Posterior vena cava (tissue), 2 donors: ENCODE results near the gene PTPRCAP. TPM values are rescaled to one million over a fixed set of nuclear protein-coding genes. Genes with fewer than 3 reads are reported as not detected.

Source experiments
- DNase-seq: peaks from one replicate; pipeline ENCODE4 v3.0.0-alpha.2; 2020; ENCODE audit warnings: low spot score
- intact Hi-C, 2 donors: fragments of 100-400 bp; cut with DNase I; formaldehyde crosslinking; loops; one replicate each; pipeline versions ENCODE4 v1.14.1 to v1.14.2; 2022 to 2023
- total RNA-seq, 2 donors: library from RNA; stranded (reverse); fragmentation: NEBNext Ultra II Directional; extraction: Animal tissue kit (Norgen Biotek cat#: 25700); gene quantifications; one replicate each; pipeline ENCODE4 v1.2.1, GENCODE V29; 2021
- donor health status: DM: yes; HTN: yes; CAD: no.
- donor health status: DM: yes; HTN: yes; CAD: no.

PTPRCAP gene
- total RNA-seq, 2 donors from 2014 or later, result 2.5 TPM

DNA sequence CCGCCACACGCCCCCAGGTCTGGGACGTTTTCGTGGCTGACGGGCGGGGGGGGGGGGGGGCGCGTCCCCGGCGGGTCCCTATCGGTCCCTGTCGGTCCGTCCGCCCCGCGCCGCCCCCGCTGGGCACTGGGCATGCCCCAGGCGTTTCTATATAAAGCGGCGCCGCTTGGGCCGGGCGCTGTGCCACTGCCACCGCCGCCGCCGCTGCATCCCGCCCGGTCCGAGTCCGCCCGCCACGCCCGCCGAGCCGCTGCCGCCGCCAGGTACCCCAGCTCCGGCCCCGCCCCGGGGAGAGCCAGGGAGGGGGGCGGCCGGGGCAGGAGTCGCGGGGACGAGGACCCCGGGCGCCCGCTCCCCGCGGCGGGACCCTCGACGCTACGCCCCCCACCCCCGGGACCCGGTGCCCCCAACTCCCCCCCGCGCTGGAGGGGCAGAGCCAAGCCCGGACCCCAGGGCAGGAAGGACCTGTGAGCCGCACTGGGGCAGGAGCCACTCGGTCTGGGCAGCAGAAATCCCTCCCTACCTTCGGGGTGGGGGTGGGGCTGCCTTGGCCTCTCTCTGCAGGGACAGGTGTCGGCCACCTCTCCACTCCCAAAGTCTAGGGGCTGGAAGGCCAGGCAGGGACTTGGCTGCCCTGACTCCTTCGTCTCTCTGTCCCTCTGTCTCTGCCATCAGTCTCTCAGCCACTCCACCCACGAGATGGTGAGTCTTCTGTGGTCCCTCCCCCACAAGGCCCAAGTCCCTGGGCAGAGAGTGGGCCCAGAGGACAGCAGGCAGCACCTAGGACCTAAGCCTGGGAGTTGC is 21.8 kb downstream of the PTPRCAP start, which contains the start of gene CARNS1:
Gene CARNS1, plus strand, starts transcription at position 178 of the 804 bp plus-strand sequence. Its CDS starts 522 bp downstream, at position 700.
- DNase-seq, result no peak
- intact Hi-C loops, result no loop called here

DNA sequence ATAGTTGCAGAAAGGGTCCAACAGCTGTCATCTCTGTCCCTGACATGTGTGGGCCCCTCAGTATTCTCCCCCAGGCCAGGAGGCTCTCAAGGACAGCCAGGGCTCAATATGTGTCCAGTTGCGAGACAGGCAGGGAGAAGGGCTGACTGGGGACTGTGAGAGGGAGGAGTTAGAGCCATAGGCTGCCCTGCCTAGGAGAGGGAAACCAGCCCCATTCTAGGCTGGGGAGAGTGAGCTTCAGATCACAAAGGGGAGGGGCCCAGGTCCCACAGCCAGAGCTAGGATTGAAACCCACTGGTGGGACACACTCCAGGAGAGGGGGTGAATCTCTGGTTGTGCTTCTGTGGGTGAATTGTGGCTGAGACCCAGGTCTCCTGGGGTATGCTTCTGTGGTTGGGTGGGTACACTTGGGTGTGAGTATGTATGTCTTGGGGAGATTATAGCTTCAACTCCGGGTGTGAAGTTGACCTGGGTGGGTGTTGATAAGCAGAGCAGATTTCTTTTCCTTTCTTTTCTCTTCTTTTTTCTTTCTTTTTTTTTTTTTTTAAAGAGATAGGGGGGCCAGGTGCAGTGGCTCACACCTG is 24.1 kb downstream of the PTPRCAP start:
- DNase-seq, result no peak
- intact Hi-C loops, result no loop called here

DNA sequence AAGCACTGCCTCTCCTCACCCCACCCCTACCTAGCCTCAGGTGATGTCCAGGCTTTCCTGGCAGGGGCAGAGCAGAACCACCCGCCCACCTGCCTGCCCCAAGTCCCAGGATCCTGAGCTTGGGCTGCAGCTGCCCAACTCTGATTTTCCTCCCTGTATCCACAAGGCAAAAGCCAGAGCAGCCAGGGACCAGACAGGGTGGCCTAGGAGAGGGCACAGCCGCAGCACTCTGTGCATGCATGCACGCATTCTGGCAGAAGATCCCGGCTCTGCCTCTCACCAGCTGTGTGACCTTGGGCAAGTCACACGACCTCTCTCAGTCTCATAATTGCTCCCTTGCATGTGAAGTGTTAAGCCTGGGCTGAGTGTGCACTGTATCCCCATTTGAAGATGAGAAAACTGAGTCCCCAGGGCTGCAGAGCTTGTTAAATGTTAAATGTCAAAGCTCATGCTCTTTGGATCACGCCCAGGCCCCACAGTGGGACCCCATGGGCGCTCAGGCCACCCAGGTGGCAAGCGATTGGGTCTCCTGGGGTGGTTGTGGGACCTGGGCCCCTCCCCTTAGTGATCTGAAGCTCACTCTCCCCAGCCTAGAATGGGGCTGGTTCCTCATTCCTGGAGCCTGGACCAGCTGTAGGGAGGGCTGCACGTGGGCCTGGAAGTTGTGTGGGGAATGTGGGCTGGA is 24.8 kb downstream of the PTPRCAP start:
- DNase-seq, result no peak

DNA sequence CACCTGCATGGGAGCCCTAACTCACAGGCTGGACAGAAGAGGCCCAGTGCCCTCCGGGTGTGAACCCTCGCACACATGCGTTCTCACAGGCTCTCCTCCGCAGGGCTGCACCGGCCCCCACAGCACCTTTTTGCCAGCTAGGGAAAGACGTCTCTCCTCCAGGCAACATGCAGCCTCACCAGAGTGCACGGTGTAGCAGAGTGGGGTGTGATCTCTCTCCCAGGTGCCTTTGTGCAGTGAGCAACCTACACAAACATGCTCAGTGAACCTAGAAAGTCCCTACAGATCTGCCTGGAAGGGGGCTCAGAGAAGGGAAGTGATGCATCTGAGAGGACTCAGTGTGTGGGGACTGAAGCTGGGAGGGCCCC is 25.7 kb downstream of the PTPRCAP start:
- DNase-seq, result no peak
- intact Hi-C loops, result no loop called here

More for the DNA sequence above, 24.8 kb downstream of the PTPRCAP start:
- intact Hi-C loops, result no loop called here

DNA sequence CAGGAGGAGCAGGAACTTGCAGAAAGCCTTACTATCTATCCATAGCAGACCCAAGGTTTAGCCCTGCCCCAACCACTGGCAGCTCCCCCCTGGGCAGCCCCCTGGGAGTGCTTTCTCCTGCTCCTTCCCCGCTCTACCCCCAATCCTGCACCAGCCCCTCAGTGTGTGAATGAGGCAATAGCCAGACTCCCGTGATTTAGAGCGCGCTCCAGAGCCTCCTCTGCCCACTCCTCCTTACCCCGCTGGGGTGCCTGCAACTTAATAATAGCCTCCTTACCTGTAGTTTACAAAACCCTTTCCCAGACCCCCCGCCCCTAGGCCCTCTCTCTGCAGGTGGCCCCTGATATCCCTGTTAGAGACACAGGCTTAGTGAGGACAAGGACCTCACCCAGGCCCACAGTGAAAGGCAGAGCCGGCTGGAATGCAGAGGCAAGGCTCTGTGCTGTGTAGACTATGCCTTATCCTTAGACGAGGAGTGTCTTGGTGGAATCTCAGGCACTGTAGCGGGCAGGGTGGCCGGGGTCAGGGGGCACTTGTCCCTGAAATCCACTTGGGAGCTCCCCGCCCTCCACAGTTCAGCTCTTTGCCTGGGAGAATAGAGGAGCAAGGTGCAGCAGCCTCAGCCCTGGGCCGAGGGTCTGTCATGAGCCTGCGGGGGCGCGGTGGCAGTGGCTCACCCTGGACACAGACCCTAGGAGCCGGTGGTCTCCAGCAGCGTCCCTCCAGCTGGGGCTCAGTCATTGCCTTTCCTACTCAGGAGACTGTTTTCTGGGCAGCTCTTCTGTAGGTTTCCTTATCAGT is 26.3 kb downstream of the PTPRCAP start:
- no peak for DNase-seq
- intact Hi-C loops, result no loop called here

DNA sequence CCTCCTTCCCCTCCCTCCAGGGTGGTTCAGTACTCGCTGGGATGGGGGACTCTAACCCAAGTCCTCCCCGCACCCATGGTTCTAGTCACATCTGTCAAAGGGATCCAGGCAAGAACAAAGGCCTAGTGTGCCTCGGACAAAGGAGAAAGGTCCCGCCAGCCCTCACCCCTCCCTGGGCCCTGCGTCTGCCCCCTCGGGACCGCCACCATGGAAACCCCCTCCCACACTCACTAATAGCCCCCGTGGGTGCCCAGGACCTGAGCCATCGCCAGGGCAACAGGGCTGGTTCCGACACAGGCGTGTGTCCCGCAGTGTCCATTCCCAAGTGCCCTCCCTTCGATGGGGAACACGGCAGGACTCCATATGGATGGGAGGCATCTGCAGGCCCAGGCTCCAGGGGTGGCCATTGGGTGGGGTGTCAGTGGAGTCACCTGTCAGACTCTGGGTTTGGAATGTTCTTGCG is 27.1 kb downstream of the PTPRCAP start:
- intact Hi-C loops, result no loop called here
- DNase-seq, result no peak

DNA sequence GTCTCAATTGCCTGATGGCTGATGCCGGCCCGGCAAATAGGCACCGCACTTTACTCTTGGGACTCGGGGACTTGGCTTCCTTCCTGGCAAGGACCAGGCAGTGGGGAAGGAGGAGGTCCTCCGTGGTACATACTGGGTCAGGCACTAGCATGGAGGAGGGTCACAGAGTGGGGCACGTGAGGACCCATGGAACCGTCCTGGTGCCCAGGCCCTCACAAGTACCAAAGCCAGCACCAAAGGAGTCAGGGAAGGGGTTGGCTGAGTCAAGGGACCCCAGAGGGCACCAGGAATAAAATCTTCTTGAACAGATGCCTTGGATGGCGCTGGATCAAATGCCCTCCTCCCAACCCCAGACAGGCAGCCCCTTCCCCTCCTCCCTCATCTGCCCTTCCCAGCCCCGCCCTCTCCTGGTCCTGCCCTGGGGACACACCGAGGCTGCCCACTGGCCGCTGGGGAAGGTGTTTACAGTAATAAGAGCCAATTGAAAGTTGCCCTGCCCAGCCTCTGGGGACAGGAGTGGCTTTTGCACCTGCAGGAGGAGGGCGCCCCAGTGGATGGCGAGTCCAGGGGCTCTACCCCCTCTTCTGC is 27.6 kb downstream of the PTPRCAP start:
- intact Hi-C loops, result loop anchor here in 1 of 2 donors (10.0 kb wide), 1 partner anchor 95 kb away; the partner anchor contains the start of genes CDK2AP2 and PITPNM1
- no peak for DNase-seq

DNA sequence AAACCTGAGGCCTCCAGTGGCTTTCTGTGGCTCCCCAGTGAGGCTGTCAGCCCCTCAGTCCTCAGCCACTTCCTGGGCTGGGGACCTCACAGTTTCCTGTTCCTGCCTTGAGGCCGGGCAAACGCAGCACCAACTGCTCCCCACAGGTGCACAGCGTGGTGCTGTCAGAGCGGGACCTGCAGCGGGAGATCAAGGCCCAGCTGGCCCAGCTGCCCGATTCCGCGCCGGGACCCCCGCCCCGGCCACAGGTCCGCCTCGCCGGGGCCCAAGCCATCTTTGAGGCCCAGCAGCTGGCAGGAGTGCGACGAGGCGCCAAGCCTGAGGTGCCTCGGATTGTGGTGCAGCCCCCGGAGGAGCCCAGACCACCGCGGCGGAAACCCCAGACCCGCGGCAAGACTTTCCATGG is 28.2 kb downstream of the PTPRCAP start:
- no peak for DNase-seq
- intact Hi-C loops, result loop anchor here in 1 of 2 donors (10.0 kb wide), 1 partner anchor 96 kb away; the partner anchor contains the start of genes CDK2AP2 and PITPNM1

DNA sequence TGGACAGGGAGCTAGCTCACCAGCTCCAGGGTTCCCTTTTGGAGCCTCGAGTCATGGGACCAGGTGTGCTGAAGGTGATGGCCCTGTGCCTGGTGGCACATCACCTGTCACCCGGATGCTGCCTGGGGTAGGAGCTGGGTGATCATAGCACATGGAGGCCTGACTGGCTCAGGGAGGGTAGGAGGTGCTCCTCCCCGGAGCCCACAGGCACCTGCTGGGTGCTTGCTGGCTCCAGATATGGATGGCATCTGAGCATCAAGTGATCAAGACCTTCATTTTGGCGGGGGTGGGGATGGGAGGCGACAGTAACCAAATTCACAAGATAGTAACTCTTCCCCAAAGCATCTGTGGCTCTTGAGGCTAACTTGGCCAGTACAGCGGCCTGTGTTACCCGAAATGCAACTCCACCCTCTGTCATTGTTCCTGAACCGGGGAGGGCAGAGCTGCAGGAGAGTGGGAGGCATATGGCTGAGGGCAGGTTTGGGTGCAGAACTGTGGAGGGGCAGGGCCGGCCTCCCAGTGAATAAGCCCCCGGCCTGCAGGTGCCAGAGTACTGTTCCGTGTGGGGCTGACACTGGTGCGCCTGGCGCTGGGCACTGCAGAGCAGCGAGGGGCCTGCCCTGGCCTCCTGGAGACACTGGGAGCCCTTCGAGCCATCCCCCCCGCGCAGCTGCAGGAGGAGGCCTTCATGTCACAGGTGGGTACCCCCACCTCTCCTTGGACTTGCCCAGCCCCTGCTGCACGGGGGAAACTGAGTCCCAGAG is 28.9 kb downstream of the PTPRCAP start:
- intact Hi-C loops, result loop anchor here in 1 of 2 donors (10.0 kb wide), 1 partner anchor 96 kb away; the partner anchor contains the start of genes CDK2AP2 and PITPNM1
- no peak for DNase-seq

DNA sequence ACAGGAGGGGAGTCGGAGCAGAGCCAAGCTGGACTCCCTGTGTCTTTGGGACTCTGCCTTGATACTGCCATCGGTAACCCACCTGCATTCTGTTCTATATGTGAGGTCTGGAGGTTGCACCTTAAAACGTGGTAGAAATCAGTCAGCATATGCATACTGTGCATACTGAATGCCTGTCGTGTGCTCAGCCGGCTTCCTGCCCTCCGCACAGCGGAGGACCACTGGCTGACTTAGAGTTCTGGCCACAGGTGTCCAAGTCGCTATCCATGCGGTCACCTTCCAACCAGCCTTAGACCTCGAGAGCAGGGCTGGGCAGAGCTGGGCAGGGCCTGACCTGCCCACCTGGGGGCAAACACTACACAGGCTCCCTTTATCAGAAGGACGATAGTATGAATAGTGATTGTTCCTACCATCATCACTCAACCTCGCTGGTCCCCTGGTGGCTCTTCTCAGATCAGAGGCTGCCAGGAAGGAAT is 29.8 kb downstream of the PTPRCAP start:
- intact Hi-C loops, result loop anchor here in 1 of 2 donors (10.0 kb wide), 1 partner anchor 97 kb away; the partner anchor contains the start of genes CDK2AP2 and PITPNM1
- DNase-seq, result no peak

DNA sequence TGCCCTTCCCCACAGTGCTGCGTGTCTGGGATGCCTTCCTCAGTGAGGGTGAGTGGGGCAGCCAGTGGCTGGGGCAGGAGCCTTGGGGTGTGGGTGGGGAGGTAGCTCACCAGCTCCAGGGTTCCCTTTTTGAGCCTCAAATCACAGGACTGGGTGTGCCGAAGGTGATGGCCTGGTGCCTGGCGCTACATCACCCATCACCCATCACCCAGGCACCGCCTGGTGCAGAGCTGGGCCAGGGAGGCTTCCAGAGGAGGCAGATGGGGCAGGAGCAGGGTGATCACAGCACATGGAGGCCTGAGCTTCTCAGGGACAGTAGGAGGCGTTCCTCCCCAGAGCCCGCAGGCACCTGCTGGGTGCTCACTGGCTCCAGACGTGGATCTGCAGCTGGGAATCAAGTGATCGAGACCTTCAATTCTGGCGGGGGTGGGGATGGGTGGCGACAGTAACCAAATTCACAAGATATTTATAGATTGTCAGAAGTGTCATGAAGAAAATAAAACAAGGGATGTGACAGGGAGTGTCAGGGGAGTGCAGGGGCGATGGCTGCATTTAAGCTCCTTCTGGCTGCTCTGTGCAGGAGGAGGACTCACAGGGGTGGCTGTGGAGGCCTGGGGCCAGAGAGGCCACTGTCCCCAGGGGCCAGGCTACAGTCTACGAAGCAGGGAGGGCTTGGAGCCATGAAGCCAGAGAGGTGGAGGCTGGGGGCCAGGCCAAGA is 30.4 kb downstream of the PTPRCAP start:
- DNase-seq, result no peak
- intact Hi-C loops, result loop anchor here in 1 of 2 donors (10.0 kb wide), 1 partner anchor 98 kb away; the partner anchor contains the start of genes CDK2AP2 and PITPNM1

DNA sequence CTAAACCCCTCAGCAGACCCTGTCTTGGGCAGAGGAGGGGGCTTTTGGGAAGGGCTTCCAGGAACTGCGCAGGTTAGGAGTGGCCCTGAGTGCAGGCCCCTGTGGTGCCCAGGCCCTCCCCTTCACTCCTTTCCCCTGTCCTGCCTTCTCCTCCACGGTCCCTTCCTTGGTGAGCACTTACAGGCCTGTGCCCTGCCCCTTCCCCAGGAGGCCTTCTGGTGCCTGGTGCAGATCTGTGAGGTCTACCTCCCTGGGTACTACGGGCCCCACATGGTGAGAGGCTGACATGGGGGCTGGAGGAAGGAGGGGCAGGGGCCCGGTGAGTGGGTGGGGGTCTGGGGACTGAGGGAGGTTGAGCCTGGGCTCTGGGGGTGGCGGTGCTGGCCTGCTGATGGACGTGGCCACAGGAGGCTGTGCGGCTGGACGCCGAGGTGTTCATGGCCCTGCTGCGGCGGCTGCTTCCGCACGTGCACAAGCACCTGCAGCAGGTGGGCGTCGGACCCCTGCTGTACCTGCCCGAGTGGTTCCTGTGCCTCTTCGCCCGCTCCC is 31.0 kb downstream of the PTPRCAP start:
- DNase-seq, result no peak
- intact Hi-C loops, result loop anchor here in 1 of 2 donors (10.0 kb wide), 1 partner anchor 98 kb away; the partner anchor contains the start of genes CDK2AP2 and PITPNM1

DNA sequence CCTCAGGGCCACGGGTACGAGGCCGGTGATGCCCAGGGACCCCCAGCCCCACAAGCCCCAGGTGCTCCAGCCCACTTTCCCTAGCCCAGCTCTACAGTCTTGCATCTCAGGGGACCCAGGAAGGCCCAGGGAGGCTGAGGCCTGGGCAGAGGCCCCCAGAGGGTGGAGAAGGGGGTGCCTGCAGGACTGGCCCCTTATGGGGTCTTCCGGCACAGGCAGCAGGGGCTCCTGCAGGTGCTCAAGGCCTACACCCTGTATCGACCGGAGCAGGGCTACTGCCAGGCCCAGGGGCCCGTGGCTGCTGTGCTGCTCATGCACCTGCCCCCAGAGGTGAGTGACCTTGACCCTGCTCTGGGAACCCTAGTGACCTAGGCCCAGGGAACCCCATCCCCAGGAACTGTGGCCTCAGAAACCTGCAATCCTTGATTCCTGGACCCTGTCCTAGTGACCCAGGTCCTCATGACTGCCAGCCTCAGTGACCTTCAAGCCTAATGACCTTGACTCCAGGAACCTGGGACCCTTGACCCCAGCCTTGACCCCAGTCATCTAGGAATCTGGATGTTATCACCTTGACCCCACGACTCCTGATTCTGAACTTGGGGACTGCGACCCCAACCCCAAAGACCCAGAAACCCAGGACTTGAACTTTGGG is 31.7 kb downstream of the PTPRCAP start:
- no peak for DNase-seq
- intact Hi-C loops, result loop anchor here in 1 of 2 donors (10.0 kb wide), 1 partner anchor 99 kb away; the partner anchor contains the start of genes CDK2AP2 and PITPNM1

DNA sequence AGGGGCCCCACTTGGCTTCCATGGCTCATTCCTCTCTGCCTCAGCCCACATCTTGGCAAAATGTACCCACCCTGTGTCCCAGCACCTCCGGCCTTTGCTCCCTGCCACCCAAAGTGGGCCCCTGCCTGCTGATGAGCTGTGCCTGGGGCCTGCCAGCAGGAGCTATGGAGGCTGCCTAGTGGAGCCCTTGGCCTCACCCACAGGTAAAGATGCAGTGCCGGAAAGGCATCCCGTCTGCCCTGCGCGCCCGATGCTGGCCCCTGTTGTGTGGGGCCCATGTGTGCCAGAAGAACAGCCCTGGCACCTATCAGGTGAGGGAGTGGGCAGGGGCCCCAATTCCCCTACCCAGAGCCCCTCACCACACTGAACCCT is 32.3 kb downstream of the PTPRCAP start:
- intact Hi-C loops, result loop anchor here in 1 of 2 donors (10.0 kb wide), 1 partner anchor 100 kb away; the partner anchor contains the start of genes CDK2AP2 and PITPNM1
- no peak for DNase-seq

DNA sequence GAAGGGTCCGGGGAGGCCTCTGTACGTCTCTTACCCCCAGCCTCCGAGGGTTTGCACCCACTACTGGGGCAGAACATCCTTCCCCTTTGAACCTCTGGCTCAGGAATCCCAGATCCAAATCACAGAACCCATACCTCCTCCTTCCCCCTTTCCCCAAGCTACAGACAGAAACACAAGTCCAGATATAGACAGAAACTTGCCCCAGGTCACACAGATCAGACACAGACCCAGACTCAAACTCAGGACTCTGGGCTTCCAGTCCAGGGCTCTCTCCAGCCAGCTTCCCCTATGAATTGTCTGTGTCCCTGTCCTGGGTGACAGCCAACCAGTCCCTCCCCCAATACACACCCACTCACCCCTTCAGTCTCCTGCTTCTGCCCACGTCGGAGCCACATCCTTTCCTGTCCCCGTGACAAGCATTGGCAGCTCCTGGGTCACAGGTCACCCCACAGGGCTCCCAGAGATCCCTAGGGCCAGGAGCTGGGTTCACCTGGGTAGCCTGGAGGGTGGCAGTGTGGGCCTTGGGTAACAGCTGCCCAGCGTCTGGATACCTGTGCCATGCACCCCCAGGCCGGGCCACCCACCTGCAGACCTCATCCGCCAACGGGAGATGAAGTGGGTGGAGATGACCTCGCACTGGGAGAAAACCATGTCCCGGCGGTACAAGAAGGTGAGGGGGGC is 32.8 kb downstream of the PTPRCAP start:
- intact Hi-C loops, result loop anchor here in 1 of 2 donors (10.0 kb wide), 1 partner anchor 100 kb away; the partner anchor contains the start of genes CDK2AP2 and PITPNM1
- DNase-seq, result no peak
